SKM-1 (cell line): Measurements from ENCODE around the gene CNTN2.

Experiments
- DNase-seq: peaks from one replicate; lab custom pipeline; 2025; ENCODE audit not compliant: unreplicated experiment; lab: John Stamatoyannopoulos, UW

Gene CNTN2

GRCh38 chr1:205072286-205072685 is 29.3 kb downstream of the CNTN2 start:
- no peak for DNase-seq

- DNase-seq: no peak
Measured at GRCh38 chr1:205072881-205073280, 29.9 kb downstream of the CNTN2 start.

DNA sequence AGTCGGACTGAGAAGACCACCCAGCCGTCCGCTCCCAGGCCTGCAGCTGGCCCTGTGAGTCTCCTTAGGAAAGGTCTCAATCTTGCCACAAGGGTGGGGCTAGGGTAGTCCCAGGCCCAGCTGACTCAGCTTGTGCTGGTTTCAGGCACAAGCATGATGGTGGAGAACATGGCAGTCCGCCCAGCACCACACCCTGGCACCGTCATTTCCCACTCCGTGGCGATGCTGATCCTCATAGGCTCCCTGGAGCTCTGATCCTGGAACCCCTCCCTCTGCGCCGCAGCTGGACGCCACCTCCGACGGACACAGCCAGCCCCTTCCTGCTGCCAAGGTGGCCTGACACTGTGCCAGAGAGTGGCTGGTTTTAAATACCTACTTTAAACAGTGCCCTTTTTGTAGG is 30.5 kb downstream of the CNTN2 start:
- no peak for DNase-seq

DNA sequence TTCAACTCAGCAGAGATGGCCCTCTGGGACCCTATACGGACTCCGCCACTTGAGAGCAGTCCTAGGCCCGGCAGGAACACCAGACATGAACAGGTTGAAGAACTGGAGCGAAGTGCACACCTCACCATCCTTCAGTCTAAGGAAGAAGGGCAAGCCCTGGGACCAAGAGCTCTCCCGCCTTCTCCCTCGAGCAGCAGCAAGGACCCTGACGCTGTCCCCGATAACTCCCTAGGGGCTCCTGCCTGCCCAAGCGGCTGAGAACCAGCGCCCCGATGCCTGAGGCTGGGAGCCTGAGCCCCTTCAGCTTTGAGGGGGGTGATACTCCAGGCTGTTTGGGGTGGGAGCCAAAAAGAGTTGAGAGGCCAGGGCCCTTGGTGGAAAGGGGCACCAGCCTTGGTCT is 31.1 kb downstream of the CNTN2 start:
- no peak for DNase-seq

GRCh38 chr1:205074513-205074912 is 31.5 kb downstream of the CNTN2 start:
- DNase-seq: no peak

DNA sequence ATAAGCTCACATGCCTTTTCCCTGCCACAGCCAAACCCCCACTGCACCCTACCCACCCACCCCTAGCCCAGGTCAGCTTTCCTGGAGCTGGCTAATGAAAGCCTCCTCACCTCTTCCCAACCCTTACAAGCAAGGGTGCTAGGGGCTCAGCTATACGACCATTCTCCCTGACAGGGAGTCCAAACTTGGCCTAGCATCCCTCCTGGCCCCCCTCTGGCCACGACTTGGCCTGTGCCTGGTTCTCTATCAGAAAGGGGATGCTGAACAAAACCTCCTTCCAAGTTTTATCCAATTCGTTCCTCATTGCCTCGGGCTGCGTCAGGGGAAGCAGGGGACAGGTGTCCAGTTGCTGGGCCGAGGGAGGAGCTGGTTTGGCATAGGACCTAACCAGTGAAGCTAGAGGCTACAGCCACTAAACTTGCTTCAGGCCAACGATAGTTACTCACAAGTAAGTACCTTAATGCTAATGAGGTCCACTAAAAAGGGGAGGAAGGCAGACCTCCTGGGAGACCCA is 32.7 kb downstream of the CNTN2 start:
- DNase-seq: no peak

DNA sequence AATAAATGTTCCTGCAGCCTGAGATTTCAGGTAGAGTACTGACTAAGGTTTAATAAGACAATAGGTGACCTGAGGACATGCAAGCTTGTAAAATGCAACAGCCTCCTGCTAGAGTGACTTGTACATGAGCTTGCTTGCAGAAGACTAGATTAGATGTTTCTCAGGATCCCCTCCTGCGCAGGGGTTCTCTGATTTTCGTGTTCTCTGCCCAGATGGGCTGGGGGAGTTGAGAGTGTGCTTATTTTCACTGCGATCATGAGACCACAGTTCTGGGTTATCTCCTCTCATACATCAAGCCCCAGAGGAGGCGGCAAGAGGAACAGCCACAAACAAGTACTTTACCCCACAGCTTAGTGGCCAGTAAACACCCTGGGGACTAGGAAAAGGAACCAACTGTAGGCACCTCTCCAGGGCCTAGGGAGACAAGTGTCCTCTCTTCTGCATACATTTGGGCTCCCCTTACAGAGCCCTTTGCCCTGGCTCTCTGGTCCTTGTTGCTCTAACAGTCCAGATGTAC is 33.3 kb downstream of the CNTN2 start:
- no peak for DNase-seq

GRCh38 chr1:205077158-205077933 is 34.3 kb downstream of the CNTN2 start:
- no peak for DNase-seq

DNA sequence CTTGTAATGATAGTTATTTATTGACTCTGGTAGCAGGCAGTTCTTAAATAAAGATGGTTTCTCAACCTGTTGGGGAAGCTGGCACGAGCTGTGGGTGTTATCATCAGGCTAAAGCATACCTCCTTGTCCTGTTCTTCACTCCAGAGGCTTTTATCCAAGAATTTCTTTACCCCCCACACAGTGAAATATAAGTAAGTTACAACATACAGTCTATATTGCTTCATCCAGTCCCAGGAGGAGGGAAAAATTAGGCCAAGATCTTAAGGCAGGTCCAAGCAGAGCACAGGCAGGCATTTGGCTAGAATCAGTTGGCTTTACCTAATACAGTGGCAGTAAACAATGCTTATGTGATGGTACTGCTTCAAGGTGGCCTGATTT is 34.9 kb downstream of the CNTN2 start:
- DNase-seq: no peak

- DNase-seq: no peak
Measured at GRCh38 chr1:205082431-205082830, 39.4 kb downstream of the CNTN2 start.

- no peak for DNase-seq
Measured at GRCh38 chr1:205084360-205084759, 41.3 kb downstream of the CNTN2 start, which contains the start of gene TMEM81. TMEM81 (minus strand) TSS chr1:205084460; CDS start chr1:205084320, 140 bp downstream.

DNA sequence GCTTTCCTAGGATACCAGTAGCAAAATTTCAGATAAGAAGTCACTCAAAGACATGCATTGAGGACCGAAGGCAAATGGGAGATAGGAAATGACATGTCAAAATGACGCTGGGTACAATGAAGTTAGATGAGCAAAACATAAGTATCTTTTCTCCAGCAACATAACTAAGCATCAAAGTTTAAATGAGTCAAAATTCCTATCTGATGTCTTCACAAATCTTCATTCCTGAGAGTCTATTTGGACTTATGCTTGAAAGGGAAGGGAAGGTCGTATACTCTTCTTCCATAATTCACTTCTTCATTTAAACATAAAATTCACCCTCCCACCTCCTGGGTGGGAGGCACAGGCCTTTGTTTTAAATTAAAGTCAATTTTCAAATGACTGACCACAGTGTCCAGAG is 45.3 kb downstream of the CNTN2 start:
- no peak for DNase-seq

- no peak for DNase-seq
Measured at GRCh38 chr1:205091043-205091740, 48.2 kb downstream of the CNTN2 start.

DNA sequence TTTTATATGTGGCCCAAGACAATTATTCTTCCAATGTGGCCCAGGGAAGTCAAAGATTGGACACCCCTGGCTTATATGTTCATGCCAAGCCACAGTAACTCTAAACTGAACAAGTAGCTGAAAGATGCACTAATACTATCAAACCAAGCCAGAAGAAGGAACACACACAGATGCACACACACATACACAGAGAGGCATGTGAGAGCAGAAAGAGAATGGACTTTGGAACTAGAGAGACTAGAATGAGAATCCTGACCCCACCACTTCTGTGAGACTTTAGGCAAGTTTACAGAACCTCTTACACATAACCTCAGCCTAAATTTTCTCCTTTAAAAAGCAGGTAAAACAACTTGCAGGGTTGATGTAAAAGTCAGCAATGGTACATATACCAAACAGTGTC is 52.4 kb downstream of the CNTN2 start:
- no peak for DNase-seq

GRCh38 chr1:205098242-205098641 is 55.2 kb downstream of the CNTN2 start:
- no peak for DNase-seq

DNA sequence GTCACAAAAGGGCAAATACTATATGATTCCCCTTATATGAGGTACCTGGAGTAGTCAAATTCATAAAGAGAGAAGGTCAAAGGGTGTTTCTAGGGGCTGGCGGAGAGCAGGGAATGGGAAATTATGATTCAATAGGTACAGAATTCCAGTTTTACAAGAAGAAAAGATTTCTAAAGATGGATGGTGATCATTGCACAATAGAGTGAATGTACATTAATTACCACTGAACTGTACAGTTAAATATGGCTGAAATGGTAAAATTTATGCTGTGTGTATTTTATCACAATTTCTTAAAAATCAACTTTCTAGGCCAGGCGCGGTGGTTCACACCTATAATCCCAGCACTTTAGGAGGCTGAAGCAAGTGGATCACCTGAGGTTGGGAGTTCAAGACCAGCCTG is 59.4 kb downstream of the CNTN2 start:
- no peak for DNase-seq

- DNase-seq: no peak
Measured at GRCh38 chr1:205107327-205107726, 64.3 kb downstream of the CNTN2 start.

GRCh38 chr1:205108464-205108863 is 65.5 kb downstream of the CNTN2 start:
- DNase-seq: no peak

GRCh38 chr1:205109269-205109668 is 66.3 kb downstream of the CNTN2 start:
- DNase-seq: no peak

DNA sequence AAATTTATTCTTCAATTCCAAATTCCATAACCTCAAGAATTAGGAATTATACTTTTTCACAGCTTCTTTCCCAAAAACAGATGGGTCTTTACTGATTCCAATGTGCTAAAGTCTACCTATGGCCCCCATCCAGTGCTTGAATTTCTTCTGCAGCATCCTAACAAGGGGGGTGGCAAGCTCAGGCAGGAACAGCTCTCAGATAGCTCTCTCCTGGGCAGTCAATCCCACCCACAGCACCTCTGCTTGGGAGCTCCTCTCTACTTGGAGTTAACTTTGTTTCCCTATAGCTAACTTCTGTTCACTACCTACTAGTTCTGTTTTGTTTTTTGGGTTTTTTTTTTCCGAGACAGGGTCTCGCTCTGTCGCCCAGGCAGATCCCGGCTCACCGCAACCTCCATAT is 66.7 kb downstream of the CNTN2 start:
- no peak for DNase-seq

GRCh38 chr1:205111354-205111753 is 68.3 kb downstream of the CNTN2 start:
- no peak for DNase-seq

DNA sequence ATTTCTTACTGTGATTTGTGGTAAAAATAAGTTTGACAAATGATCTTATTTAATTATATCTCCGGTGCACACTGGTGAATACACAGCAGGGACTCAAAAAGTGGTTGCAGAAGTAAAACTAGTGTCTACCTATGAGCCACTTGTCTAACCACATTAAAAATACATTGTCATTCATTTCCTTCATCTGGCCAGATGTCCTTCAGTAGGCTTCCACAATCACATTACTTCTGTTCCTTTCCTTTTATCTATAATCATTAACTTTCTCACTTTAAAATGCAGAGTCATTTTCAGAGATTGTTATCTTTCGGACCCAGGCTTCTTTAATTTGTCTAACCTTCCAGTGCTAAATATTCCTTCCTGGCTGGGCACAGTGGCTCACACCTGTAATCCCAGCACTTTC is 75.7 kb downstream of the CNTN2 start:
- no peak for DNase-seq
